Lung (tissue), 16 donors: Measurements from ENCODE around the gene MGAT3. TPM values are rescaled to one million over a fixed set of nuclear protein-coding genes. Genes with fewer than 3 reads are reported as not detected.

ENCODE experiments used
- ATAC-seq: fragments of 200-7000 bp; cut with Tn5 transposase; one replicate; pipeline ENCODE4 v1.9.1; 2020; ENCODE audit warnings: moderate number of reproducible peaks; ENCODE audit not compliant: insufficient read depth, low FRiP score
- DNase-seq, 3 donors: peaks; one replicate each; pipeline ENCODE4 v3.0.0-alpha.2; 2013 to 2017
- H3K27ac ChIP-seq, 2 donors: one replicate each; pipeline ENCODE4 v1.5.1; 2013; ENCODE audit warnings: mild to moderate bottlenecking in 2 of 2, moderate library complexity in 2 of 2, control low read depth in 1 of 2, inconsistent platforms in 1 of 2, low read depth in 1 of 2, low read length in 1 of 2
- H3K27me3 ChIP-seq, 3 donors: one replicate each; pipeline ENCODE4 v1.5.1; 2013; ENCODE audit warnings: low read length in 2 of 3; ENCODE audit not compliant: control insufficient read depth in 3 of 3, insufficient read depth in 3 of 3
- H3K36me3 ChIP-seq, 4 donors: one replicate each; pipeline ENCODE4 v1.5.1; 2013; ENCODE audit warnings: low read length in 4 of 4, mild to moderate bottlenecking in 1 of 4, moderate library complexity in 1 of 4; ENCODE audit not compliant: control insufficient read depth in 4 of 4, insufficient read depth in 4 of 4
- H3K4me1 ChIP-seq, 5 donors: one replicate each; pipeline ENCODE4 v1.5.1; 2013; ENCODE audit warnings: low read length in 5 of 5, mild to moderate bottlenecking in 2 of 5, moderate library complexity in 1 of 5; ENCODE audit not compliant: control insufficient read depth in 5 of 5, insufficient read depth in 5 of 5
- H3K4me3 ChIP-seq: one replicate; pipeline ENCODE4 v1.5.1; 2013; ENCODE audit warnings: mild to moderate bottlenecking, control low read depth, moderate library complexity
- H3K9ac ChIP-seq, 2 donors: one replicate each; pipeline ENCODE4 v1.5.1; 2013; ENCODE audit warnings: low read length in 2 of 2, control low read depth in 1 of 2; ENCODE audit not compliant: insufficient read depth in 1 of 2
- H3K9me3 ChIP-seq, 4 donors: one replicate each; pipeline ENCODE4 v1.5.1; 2013; ENCODE audit warnings: low read length in 3 of 4, mild to moderate bottlenecking in 1 of 4, moderate library complexity in 1 of 4; ENCODE audit not compliant: control insufficient read depth in 4 of 4, insufficient read depth in 3 of 4
- CTCF ChIP-seq: IDR thresholded peaks from 2 replicates; pipeline ENCODE4 v1.5.1; 2012; ENCODE audit warnings: mild to moderate bottlenecking; ENCODE audit errors: control extremely low read depth, extremely low read depth
- WGBS, 2 donors: extraction: QIAGEN DNeasy Blood & Tissue Kit; methylation state at CpG; one replicate each; pipeline ENCODE4 v1.1.7; 2013; 5-methylcytosine and 5-hydroxymethylcytosine counted together
- long read RNA-seq, 5 donors: transcript quantifications; one replicate each; lab custom pipeline, GENCODE V29; 2026
- polyA plus RNA-seq, 2 donors: library from polyadenylated mRNA; stranded (reverse); fragments of 200-250 nt; gene quantifications; one replicate each; pipeline ENCODE4 v1.2.1, GENCODE V29; 2013
- total RNA-seq, 2 donors: library from RNA; depleted of rRNA in 1 of 2; stranded (reverse); fragments of >200 nt in 1 of 2; gene quantifications; one replicate each; pipeline ENCODE4 v1.2.1, GENCODE V29; 2014 to 2021
- donor health status: control.
- donor health status: control.
- donor health status: Bipolar disorder and iron deficiency.
- donor health status: healthy.
- donor health status: DM: yes; HTN: yes; CAD: no.

Gene MGAT3
- total RNA-seq = 10 to 100 TPM in 1 of 2 donors, 1 to 10 TPM in 1; 5.8 to 19.4 TPM
- 1 to 10 TPM; 5.6 to 6.0 TPM for polyA plus RNA-seq
- long read RNA-seq, donor 1, full-length matches to known transcripts = 5 of 5 reads
- long read RNA-seq, donor 1, partial matches to known transcripts = 0 of 5 reads
- long read RNA-seq, donor 1, other reads (novel, unspliced or antisense) = 0 of 5 reads
- long read RNA-seq, donor 2, full-length matches to known transcripts = 1 of 1 reads
- long read RNA-seq, donor 2, partial matches to known transcripts = 0 of 1 reads
- long read RNA-seq, donor 2, other reads (novel, unspliced or antisense) = 0 of 1 reads
- long read RNA-seq, donor 3, full-length matches to known transcripts = 1 of 1 reads
- long read RNA-seq, donor 3, partial matches to known transcripts = 0 of 1 reads
- long read RNA-seq, donor 3, other reads (novel, unspliced or antisense) = 0 of 1 reads
- long read RNA-seq, donor 4, full-length matches to known transcripts = 5 of 5 reads
- long read RNA-seq, donor 4, partial matches to known transcripts = 0 of 5 reads
- long read RNA-seq, donor 4, other reads (novel, unspliced or antisense) = 0 of 5 reads
- long read RNA-seq, donor 5, full-length matches to known transcripts = 3 of 3 reads
- long read RNA-seq, donor 5, partial matches to known transcripts = 0 of 3 reads
- long read RNA-seq, donor 5, other reads (novel, unspliced or antisense) = 0 of 3 reads

- Histone ChIP-seq H3K9me3 (no peaks in the 10 kb centered on the region), H3K36me3 (no peaks in the 10 kb centered on the region), H3K4me1 (peaks cover 0 to 19% (median 8%) of the 10 kb centered on the region in 5 donors), H3K4me3 (peak within 1 kb of the TSS; percentile 27), H3K27me3 (no peaks in the 10 kb centered on the region), H3K27ac (peak within 1 kb of the TSS; percentile 15 to 25), H3K9ac (no peak within 1 kb of the TSS)
- no peak for DNase-seq
- no peak for TF ChIP-seq CTCF
- WGBS, 2 donors = 32 to 51% methylated on average over 42 to 80 of the region's 80 CpGs
- no peak for ATAC-seq
Observed at GRCh38 chr22:39456522-39457197, at the start of gene MGAT3. TSS of gene MGAT3 (plus strand) at chr22:39457012. CDS start at chr22:39487348, 30,336 bp downstream.

GRCh38 chr22:39408173-39408572 is 48.6 kb upstream of the MGAT3 start:
- H3K27me3 ChIP-seq = no peaks in the 10 kb centered on the region
- no peak overlapping the region for H3K27ac ChIP-seq
- H3K9me3 ChIP-seq = no peaks in the 10 kb centered on the region
- TF ChIP-seq CTCF = no peak
- peaks cover 0 to 2% (median 0%) of the 10 kb centered on the region in 4 donors for H3K36me3 ChIP-seq
- DNase-seq (no peak), ATAC-seq (no peak)
- WGBS, 2 donors = 66 to 74% methylated on average over 11 of the region's 11 CpGs
- no peak overlapping the region for H3K4me3 ChIP-seq
- H3K4me1 ChIP-seq = peaks cover 3 to 19% (median 8%) of the 10 kb centered on the region in 5 donors
- no peak overlapping the region for H3K9ac ChIP-seq

GRCh38 chr22:39408807-39409206 is 48.0 kb upstream of the MGAT3 start:
- Histone ChIP-seq H3K9ac (no peak overlapping the region), H3K27me3 (no peaks in the 10 kb centered on the region), H3K4me1 (peaks cover 3 to 19% (median 8%) of the 10 kb centered on the region in 5 donors), H3K9me3 (no peaks in the 10 kb centered on the region), H3K27ac (no peak overlapping the region), H3K4me3 (no peak overlapping the region), H3K36me3 (peaks cover 0 to 2% (median 0%) of the 10 kb centered on the region in 4 donors)
- WGBS, 2 donors = 89 to 97% methylated on average over 1 of the region's 1 CpG
- no peak for TF ChIP-seq CTCF
- ATAC-seq (no peak), DNase-seq (no peak)
